H54 (cell line): Measurements from ENCODE around the gene DAAM1.

Experiments used
- DNase-seq: peaks from one replicate; pipeline ENCODE4 v3.0.0; 2011; ENCODE audit warnings: low spot score, mixed read lengths; ENCODE audit not compliant: insufficient read length
- FAIRE-seq: peaks from 3 replicates; lab custom pipeline; 2011; peaks lifted over from hg19 to GRCh38; lab: Jason Lieb, UNC
- POLR2A ChIP-seq: IDR thresholded peaks from 2 replicates; pipeline ENCODE4 v1.6.1; 2011; ENCODE audit warnings: low read depth, mild to moderate bottlenecking, low read length

Gene DAAM1

DNA sequence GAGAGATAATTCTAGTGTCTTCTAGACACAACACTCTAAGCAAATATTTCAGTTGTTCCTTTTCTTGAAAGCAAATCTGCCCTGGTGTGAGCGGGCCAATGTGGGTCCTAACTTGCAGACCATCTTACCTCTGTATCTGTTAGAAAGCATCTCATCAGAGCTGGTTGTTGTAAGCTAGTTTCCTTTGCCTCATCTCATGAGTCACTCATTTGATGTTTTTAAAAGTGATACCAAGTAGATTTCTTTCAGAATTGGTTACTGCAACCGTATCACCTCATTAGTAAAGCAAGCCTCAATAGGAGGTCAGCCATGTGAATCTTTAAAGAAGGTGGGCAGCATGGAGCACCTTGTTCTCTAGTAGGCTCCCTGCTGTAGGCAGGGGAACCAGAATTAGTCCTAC lies 78.6 kb downstream of the DAAM1 start:
- TF ChIP-seq POLR2A: no peak
- no peak for FAIRE-seq
- no peak for DNase-seq

- DNase-seq (no peak), FAIRE-seq (no peak)
- TF ChIP-seq POLR2A: no peak
Observed at GRCh38 chr14:59268011-59268410, 79.5 kb downstream of the DAAM1 start.

- TF ChIP-seq POLR2A: no peak
- DNase-seq (no peak), FAIRE-seq (no peak)
Observed at GRCh38 chr14:59268858-59269257, 80.4 kb downstream of the DAAM1 start.

GRCh38 chr14:59269466-59269865 lies 81.0 kb downstream of the DAAM1 start:
- no peak for FAIRE-seq
- no peak for DNase-seq
- TF ChIP-seq POLR2A: no peak

DNA sequence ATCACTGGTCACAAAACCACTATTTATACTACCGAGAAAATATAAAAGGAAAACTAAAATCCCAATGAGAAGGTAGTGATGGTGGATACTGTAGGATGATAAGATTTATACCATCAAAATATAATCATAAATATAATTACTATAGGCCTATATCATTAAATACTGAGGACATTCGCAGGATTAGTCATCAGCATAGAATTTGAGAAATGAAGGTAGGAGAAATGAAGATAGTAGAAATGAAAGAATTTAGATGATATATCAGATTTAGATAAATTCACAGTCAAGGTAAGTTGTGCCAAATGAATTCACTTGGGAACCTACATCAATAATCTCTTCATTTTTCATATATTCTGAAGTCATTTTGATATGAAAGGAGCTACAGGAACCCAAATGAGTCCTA lies 82.8 kb downstream of the DAAM1 start:
- no peak for DNase-seq
- no peak for FAIRE-seq
- TF ChIP-seq POLR2A: no peak

DNA sequence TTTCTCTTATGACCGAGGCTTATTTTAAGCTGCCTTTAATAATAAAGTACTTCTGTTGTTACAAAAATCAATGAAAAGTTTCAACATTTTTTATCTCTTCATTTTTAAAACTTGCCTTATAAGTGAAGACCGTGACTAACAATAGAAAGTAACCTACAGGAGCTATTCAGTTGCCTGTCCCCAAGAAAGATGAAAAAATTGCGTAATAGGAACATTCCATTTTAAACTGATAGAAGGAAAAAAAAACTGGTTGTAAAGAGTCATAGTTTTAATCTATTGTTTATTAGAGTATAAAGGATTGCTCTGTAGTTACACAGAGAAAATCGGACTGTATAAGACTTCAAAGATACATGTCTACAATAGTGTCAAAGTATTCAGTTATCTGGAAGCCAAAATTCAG lies 83.3 kb downstream of the DAAM1 start:
- DNase-seq (no peak), FAIRE-seq (no peak)
- TF ChIP-seq POLR2A: no peak

GRCh38 chr14:59272633-59273032 lies 84.2 kb downstream of the DAAM1 start:
- no peak for FAIRE-seq
- no peak for TF ChIP-seq POLR2A
- DNase-seq: no peak

- no peak for FAIRE-seq
- no peak for DNase-seq
- TF ChIP-seq POLR2A: no peak
Observed at GRCh38 chr14:59273737-59274136, 85.3 kb downstream of the DAAM1 start.

GRCh38 chr14:59274991-59275391 lies 86.5 kb downstream of the DAAM1 start:
- TF ChIP-seq POLR2A: no peak
- no peak for FAIRE-seq
- DNase-seq: no peak

GRCh38 chr14:59275668-59276067 lies 87.2 kb downstream of the DAAM1 start:
- TF ChIP-seq POLR2A: no peak
- peak; percentile 81 for FAIRE-seq

GRCh38 chr14:59276235-59276634 lies 87.8 kb downstream of the DAAM1 start:
- no peak for DNase-seq
- FAIRE-seq: no peak
- TF ChIP-seq POLR2A: no peak

More at GRCh38 chr14:59275668-59276067, 87.2 kb downstream of the DAAM1 start:
- DNase-seq: no peak

DNA sequence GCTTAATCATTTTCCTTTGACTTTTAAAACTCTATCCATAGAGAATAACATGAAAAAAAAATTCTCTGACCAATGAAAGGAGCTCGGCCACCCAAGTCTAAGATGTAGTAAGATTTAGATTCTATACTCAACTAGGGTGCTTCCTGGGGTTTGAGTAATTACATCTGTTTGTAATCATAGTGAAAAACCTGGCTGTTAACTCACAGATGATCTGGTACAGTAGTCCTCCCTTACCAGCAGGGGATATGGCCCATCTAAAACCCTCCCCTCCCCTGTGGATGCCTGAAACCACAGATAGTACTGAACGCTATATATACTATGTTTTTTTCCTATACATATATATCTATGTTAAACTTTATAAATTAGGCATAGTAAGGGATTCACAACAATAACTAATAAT lies 89.2 kb downstream of the DAAM1 start:
- DNase-seq (no peak), FAIRE-seq (no peak)
- no peak for TF ChIP-seq POLR2A

- peak; percentile 98 for FAIRE-seq
- TF ChIP-seq POLR2A: no peak
- no peak for DNase-seq
Observed at GRCh38 chr14:59278111-59278510, 89.6 kb downstream of the DAAM1 start.

GRCh38 chr14:59280961-59281360 lies 92.5 kb downstream of the DAAM1 start:
- DNase-seq: no peak
- FAIRE-seq: no peak

DNA sequence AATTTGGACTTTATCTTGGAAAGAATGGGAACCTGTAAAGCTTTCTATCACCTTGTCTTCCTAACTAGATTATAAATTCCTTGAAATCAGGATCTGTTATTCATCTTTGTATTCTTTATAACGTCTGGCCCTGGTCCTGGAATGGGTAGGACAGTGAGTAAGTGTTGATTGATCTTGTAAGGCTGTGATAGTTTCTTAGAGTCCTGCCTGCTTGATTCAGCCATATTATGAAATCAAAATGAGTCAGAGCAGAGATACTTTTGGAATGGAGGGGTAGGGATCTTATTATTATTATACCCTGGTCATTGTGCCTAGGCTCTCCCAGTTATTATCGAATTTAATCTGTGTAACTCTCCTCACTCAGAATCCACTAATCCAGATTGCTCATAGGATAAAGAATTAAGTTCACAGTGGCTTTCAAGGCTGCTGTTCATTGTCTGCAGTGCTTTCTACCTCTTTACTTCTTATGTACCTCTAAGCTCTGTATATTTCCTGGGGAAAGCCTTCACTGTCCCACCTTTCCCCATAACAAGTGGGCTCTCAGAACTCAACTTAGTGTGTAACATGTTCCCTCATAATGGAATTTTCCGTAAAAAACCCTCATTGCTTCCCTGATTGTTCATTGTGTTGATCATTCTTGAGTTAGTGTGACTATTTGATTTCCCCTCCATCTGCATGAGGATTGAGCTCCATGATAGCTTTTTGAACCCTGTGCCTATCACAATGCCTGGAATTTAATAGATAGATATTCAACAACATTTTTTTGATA lies 93.3 kb downstream of the DAAM1 start:
- no peak for TF ChIP-seq POLR2A
- peak; percentile 75 for FAIRE-seq
- DNase-seq: no peak

More at GRCh38 chr14:59280961-59281360, 92.5 kb downstream of the DAAM1 start:
- no peak for TF ChIP-seq POLR2A
